HG03103 (cell line): ENCODE data around the gene ATP1A2.

Source experiments
- ATAC-seq: cut with Tn5 transposase; IDR thresholded peaks from one replicate; pipeline ENCODE4 v1.9.1; 2021; ENCODE audit warnings: low read depth; ENCODE audit not compliant: unreplicated experiment

Gene ATP1A2

DNA sequence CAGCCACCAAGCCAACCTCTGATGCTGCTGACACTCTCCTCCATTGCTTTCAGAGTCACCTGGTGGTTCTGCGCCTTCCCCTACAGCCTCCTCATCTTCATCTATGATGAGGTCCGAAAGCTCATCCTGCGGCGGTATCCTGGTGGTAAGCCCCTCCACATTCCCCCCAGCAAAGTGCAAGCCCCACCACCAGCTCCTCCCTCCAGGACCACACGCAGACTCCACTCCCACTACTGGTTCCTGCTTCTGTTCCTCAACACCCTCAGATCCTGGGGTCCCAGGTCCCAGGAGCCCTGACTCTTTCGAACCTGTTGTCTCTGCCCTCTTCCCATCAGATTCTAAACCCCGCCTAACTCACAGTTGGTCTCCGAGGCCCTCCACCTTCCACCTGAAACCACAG, 24.3 kb downstream of the ATP1A2 start:
- ATAC-seq = no peak

DNA sequence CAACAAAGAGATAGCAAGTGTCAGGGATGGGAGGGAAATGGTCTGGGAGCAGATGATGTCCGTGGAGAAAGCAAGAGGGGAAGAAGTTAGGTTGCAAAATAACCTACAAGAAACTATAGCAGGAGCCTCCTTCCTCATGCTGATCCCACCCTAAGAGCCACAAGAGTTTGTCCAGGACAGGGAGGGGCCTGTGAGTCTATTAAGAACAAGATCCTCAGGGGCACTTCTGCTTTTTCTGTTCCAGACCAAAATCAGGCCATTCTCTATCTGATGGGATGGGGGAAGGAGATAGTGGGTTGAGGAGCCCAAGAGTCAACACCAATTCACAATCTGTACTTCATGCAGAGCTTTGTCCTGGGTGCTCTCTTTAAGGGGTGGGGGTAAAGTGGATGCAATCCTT, 28.1 kb downstream of the ATP1A2 start:
- ATAC-seq = no peak

DNA sequence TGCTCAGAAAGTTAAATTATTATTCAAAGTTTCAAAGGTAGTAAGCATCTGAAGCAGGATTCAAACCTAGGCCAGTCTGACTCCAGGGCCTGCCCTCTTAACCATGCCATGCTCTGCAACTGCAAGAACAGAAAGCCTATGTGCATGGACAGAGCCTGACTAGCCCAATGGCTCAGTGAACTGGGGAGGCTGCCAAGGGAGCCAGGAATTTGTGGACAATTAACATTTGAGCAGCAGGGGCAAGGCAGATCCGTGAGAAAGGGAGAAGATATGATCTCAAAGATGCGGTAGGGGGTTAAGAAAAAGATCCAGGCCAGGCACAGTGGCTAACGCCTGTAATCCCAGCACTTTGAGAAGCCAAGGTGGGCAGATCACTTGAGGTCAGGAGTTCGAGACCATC, 29.4 kb downstream of the ATP1A2 start:
- no peak for ATAC-seq

DNA sequence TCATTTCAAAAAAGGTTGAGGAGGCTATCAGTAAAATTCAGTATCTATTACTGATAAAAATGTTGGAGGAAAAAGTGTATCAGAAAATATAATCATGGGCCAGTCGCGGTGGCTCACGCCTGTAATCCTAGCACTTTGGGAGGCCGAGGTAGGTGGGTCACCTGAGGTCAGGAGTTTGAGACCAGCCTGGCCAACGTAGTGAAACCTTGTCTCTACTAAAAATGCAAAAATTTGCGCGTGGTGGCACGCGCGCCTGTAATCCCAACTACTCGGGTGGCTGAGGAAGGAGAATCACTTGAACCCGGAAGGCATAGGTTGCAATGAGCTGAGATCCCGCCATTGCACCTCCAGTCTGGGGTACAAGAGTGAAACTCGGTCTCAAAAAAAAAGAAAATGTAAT, 30.5 kb downstream of the ATP1A2 start:
- no peak for ATAC-seq

DNA sequence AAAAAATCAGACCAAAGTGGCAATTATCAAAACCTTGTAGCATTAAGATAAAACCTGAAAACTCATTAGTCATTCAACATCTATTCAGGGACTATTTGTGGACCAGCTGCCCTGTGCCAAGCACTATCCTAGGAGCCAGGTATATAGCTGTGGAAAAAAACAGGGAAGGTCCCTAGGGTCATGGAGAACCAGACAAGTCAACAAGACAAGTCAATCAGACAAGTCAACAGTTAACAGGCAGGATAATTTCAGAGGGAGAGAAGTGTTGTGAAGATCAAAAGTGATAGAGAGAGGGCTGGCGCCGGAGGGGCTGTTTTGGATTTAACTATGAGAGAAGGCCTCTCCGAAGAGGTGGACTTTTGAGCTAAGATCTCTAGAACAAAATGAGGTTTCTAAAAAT, 32.6 kb downstream of the ATP1A2 start:
- ATAC-seq = no peak

DNA sequence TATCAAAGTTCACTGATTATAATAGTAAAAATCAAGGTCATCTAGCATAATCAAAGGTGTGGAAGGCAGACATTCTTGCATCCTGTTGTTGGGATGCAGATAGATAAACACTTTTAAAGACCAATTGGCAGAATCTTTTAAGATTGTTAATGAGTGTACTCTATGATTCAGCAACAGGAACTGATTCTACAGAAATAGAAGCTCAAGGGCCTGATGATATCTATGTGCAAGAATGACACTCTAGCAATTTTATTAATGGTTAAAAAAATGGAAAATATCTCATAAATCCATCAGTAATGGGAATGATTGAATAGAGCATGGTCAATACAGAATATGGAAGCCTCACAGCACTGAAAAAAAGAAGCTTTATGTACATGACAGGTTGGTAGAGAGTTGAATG, 33.7 kb downstream of the ATP1A2 start:
- ATAC-seq = no peak

DNA sequence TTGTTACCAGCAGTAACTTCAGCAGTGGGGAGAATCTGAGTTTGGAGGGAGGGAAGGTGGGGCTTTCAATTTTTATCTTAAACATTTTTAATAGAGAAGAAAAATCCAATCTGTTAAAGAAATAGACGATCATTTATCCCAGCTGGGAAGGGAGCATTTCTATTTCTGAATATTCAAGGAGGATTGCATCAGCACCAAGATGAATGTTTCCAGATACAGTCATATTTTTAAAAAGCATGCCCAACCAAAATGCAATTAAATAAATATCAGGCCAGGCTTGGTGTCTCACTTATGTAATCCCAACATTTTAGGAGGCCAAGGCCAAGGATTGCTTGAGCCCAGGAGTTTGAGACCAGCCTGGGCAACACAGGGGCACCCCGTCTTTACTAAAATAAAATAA, 34.2 kb downstream of the ATP1A2 start:
- no peak for ATAC-seq

DNA sequence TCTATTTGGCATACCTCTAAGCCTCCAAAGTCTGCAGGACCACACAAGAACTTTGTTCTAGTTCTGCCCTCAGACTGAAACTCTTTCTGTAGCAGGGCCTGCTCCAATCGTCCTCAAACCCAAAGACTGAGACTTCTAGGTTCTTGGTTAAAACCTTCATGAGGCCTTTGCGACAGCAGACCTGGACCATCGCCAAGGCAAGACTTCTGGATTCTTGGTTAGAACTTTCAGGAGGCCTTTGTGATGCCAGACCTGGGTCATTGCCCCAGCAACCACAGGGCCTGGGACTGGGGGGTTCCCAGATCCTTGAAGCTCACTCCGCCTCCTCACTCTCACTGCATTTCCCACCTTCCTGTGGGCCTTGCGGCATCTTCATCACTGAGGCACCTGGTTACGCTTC, 35.7 kb downstream of the ATP1A2 start, which contains the start of gene ATP1A4:
Gene ATP1A4, plus strand, starts transcription at position 301 of the 400 bp plus-strand sequence. CDS start 438 bp downstream, outside the sequence.
- no peak for ATAC-seq

DNA sequence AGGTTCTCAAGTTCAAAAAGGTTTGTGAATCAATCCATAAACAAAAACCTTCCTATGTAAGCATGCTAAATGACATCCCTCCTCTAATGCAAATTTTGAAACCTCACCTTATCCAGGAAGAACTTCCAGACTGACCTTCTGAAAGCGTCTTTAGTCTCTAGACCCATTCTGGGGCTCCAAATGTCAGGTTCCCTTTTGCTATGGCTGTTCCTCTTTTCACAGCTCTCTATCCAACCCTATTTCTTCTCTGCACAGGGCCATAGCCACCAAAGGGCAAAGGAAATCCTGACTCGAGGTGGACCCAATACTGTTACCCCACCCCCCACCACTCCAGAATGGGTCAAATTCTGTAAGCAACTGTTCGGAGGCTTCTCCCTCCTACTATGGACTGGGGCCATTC, 39.2 kb downstream of the ATP1A2 start:
- ATAC-seq = no peak

DNA sequence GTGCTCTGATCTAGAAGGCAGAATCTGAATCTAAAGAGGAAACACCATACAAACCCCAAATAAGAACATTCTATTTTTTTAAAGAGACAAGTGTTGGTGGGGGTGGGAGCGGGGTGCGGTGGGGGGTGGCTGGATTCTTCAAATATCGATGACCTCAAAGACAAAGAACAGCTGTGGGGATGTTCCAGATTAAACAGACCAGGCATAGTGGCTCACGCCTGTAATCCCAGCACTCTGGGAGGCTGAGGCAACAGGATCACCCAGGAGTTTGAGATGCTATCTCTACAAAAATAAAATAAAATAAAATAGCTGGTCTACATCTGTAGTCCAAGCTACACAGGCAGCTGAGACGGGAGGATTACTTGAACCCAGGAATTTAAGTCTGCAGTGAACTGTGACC, 40.8 kb downstream of the ATP1A2 start:
- no peak for ATAC-seq

DNA sequence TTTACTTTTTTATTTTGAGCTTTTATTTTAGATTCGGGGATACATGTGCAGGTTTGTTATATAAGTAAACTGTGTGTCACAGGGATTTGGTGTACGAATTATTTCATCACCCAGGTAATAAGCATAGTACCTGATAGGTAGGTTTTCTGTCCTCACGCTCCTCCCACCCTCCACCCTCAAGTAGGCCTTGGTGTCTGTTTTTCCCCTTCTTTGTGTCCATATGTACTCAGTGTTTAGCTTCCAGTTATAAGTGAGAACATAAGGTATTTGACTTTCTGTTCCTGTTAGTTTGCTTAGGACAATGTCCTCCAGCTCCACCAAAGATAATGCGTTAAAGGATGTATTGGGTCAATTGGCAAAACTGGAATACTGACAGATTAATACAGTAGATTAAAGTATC, 41.6 kb downstream of the ATP1A2 start:
- no peak for ATAC-seq

DNA sequence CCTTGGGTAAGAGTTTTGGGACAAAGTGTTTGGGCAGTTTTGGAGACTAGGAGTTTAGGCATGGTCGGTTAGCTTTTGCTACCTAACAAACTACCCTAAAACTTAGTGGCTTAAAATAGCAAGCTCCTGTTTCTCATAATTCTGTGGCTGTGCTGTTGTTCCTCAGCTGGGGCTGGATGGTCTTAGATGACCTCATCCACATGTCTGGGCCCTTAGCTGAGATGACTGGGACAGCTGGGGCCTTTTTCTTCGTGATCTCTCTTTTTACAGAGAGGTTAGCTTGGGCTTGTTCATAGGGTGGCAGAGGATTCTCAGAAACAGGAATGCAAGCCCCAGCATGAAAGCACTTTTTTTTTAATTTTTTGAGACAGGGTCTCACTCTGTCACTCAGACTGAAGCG, 42.5 kb downstream of the ATP1A2 start:
- ATAC-seq = no peak

DNA sequence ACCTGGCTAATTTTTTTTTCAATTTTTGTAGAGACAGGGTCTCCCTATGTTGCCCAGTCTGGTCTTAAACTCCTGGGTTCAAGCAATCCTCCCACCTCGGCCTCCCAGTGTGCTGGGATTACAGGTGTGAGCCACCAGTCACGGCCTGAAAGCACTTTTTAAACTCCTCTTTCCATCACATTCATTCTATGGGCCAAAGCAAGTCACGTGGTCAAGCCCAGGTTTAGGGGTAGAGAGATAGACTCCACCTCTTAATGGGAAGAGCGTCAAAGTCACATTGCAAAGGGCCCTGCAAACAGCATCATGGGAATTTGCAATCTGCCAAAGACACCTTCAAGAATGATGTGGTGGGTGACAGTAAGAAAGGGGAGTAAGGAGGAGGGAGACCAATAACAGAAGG, 43.0 kb downstream of the ATP1A2 start:
- no peak for ATAC-seq

DNA sequence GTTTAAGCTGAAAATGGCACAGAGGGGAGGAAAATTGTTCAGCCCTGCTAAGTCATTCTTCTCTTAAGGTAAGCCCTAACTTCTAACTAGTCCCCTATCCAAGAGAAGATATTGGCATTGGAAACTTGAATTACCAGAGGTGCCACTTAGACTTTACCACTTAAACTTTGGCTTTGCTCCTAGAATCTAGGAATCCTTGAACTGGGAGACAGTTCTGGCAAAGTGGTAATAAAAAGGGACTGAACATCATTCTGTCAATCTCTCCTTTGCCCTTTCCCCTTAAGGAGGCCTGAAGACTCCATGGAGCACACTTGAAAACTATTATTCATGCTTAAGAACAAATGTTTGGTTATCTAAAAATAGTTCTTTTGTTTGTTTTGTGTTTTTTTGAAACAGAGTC, 44.3 kb downstream of the ATP1A2 start:
- no peak for ATAC-seq

DNA sequence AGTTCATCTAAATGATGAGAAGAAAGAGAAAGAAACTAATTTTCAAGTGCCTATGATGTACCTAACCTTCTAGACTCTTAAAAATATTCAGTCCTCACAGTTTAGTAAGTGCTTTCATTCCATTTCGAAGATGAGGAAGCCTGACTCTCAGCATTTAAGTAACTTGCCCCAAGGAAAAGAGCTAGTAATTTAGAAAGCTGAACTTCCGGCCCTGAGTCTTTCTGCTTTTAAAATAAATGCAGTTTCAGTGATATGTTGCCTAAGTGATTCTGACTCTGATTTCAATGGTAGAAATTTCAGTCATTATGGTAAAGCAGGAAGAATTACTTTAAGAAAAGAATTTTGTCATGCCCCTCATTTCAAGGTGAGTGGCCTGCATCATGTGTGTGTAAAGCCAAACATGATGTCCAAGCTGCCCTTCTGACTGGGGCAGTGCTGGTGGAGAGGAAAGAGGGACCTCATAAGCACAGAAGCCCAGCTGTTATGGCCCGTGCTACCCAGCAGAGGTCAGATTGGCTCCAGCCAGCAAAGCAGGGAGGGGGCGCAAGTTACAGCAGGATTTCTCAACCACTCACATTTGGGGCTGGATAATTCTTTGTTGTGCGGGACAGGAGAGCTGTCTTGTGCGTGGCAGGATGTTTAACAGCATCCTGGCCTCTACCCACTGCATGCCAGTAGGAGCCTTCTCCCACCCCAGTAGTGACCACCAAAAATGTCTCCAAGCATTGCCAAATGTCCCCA, 46.6 kb downstream of the ATP1A2 start:
- no peak for ATAC-seq

DNA sequence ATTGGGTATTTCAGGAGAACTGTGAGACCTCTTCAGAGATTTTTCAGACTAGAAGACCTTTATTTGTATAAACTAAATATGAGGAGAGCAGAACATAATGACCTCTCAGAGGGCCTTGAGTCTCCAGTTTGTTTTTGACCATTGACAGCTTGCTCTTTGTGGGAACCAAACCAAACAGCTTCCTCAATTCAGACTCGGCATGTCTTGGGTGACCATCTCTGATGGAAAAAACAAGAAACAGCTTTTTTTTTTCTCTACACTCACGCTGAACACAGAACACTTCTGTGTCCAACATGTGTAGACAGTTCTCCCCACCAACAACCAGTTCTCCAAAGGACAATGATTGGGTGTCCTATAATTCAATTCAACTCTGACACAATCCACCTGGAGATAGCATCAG, 47.4 kb downstream of the ATP1A2 start:
- no peak for ATAC-seq

DNA sequence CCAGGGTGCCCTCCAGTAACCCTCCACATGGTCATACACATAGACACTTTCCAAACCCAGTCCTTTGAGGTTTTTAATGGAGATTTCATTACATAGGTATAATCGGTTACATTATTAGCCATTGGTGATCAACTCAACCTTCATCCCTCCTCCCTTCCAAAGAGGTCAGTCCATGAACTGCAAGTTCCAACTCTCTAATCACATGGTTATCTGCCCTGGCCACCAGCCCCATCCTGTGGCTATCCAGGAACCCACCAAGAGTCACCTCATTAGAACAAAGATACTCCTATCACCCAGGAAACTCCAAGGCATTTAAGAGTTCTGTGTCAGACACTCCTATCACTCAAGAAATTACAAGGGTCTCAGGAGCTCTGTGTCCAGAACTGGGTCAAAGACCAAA, 48.1 kb downstream of the ATP1A2 start:
- ATAC-seq = no peak

DNA sequence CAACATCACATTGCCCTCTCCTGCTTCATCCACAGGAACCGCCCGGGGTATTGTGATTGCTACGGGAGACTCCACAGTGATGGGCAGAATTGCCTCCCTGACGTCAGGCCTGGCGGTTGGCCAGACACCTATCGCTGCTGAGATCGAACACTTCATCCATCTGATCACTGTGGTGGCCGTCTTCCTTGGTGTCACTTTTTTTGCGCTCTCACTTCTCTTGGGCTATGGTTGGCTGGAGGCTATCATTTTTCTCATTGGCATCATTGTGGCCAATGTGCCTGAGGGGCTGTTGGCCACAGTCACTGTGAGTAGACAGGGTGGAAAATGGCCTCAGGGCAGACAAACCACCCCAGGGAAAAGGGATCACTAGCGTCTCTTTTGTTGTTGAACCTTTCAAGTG, 48.6 kb downstream of the ATP1A2 start:
- ATAC-seq = no peak

DNA sequence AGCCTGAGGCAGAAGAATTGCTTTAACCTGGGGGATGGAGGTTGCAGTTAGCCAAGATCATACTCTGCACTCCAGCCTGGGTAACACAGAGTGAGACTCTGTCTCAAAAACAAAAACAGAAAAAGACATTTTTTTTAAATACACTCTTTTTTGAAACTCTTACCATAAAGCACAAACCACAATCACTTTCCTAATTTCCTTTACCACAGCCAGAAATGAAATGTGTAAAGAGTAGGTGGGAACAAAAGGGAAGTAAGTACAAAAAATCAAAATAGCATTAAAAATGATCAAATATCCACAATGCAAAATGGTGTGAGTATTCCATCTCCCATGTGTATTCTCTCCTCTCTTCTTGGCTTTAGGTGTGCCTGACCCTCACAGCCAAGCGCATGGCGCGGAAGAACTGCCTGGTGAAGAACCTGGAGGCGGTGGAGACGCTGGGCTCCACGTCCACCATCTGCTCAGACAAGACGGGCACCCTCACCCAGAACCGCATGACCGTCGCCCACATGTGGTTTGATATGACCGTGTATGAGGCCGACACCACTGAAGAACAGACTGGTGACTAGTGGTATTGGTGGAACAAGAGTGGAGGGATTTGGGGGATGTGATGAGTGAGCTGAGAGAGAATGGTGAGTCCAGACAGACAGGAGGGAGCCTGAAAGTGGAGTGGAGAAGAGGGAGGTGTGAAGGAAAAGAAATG, 50.8 kb downstream of the ATP1A2 start:
- ATAC-seq = no peak

DNA sequence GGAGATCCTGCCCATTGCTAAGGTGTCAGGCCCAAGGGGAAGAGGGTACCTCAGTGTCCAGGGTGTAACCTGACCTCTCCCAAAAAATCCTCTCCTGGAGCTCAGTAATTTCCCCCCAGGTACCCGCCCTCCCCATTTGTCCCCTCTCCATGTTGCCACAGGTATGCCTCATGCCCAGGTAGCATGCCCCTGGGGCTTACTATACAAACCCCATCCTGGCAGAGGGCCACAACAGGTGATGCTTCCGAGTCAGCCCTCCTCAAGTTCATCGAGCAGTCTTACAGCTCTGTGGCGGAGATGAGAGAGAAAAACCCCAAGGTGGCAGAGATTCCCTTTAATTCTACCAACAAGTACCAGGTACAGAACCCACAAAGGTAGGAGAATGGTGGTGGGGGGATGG, 51.5 kb downstream of the ATP1A2 start:
- no peak for ATAC-seq

DNA sequence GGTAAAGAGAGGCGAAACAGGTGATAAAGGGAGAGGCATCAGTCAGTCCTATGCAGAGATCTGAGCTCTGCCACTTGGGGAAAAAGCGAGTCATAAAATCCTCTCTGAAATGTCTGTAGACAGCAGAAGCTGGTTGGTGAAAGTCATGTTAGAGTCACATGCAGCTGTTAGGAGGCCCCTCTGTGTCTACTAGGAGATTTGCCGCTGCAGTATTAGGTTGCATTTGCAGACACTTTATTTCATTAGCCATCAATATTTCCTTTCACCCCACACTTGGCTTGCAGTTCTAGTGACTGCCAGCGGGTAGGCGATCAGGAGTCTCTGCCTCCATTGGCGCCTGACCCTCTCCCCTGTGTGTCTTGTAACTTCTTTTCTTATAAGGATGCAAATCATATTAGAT, 52.0 kb downstream of the ATP1A2 start:
- ATAC-seq = no peak

DNA sequence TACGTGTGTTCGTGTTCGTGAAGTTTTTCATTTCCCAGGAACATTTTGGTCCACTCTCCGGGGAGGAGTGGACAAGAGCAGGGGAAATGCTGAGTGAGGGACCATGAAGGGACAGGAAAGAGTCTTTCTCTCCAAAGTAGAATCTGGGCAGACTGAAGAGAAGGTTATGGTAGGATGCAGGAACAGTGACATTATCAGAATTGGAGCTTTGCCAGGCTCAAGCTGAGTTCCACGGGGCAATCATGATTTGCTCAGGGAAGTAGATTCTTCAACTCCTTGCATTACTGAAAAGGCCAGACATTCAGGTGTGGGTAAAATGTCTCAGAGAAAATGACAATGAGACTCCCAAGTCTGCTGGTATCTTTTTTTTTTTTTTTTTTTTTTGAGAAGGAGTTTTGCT, 52.5 kb downstream of the ATP1A2 start:
- no peak for ATAC-seq
